ENCODE results near the gene CASQ1.

CASQ1 gene

GRCh38 chr1:160193091-160193819 lies 2.9 kb downstream of the CASQ1 start:
- H3K4me1 ChIP-seq = peaks cover 4% of the 10 kb centered on the region
- H3K27ac ChIP-seq = no peak overlapping the region
- no peak overlapping the region for H3K4me3 ChIP-seq (ENCODE audit: low read depth, low read length)
- no peaks in the 10 kb centered on the region for H3K27me3 ChIP-seq (ENCODE audit: control insufficient read depth, insufficient read depth, low read length)
- no peak overlapping the region for H3K9ac ChIP-seq
- peak overlapping the region; percentile 7 for H3K4me2 ChIP-seq (ENCODE audit: low read length)
- H3K36me3 ChIP-seq (ENCODE audit: control insufficient read depth, insufficient read depth, low read length) = no peaks in the 10 kb centered on the region
- no peaks in the 10 kb centered on the region for H3K79me2 ChIP-seq
- no peaks in the 10 kb centered on the region for H3K9me3 ChIP-seq (ENCODE audit: control insufficient read depth, low read length)
- TF ChIP-seq CTCF (IDR thresholded peaks at IDR 0.05) = peak; percentile 84
- H2AFZ ChIP-seq = peak overlapping the region; percentile 42

GRCh38 chr1:160193832-160194736 lies 3.7 kb downstream of the CASQ1 start:
- H3K27ac ChIP-seq = no peak overlapping the region
- H3K27me3 ChIP-seq (ENCODE audit: control insufficient read depth, insufficient read depth, low read length) = no peaks in the 10 kb centered on the region
- no peaks in the 10 kb centered on the region for H3K36me3 ChIP-seq (ENCODE audit: control insufficient read depth, insufficient read depth, low read length)
- H3K9ac ChIP-seq = no peak overlapping the region
- H3K4me2 ChIP-seq (ENCODE audit: low read length) = no peak overlapping the region
- no peak overlapping the region for H3K4me3 ChIP-seq (ENCODE audit: low read depth, low read length)
- H3K4me1 ChIP-seq = peaks cover 4% of the 10 kb centered on the region
- TF ChIP-seq CTCF (IDR thresholded peaks at IDR 0.05) = no peak
- H3K9me3 ChIP-seq (ENCODE audit: control insufficient read depth, low read length) = no peaks in the 10 kb centered on the region
- no peaks in the 10 kb centered on the region for H3K79me2 ChIP-seq
- no peak overlapping the region for H2AFZ ChIP-seq

GRCh38 chr1:160194737-160195059 lies 4.3 kb downstream of the CASQ1 start:
- H2AFZ ChIP-seq = no peak overlapping the region
- TF ChIP-seq CTCF (IDR thresholded peaks at IDR 0.05) = no peak
- H3K4me3 ChIP-seq (ENCODE audit: low read depth, low read length) = no peak overlapping the region
- no peak overlapping the region for H3K4me2 ChIP-seq (ENCODE audit: low read length)
- peaks cover 4% of the 10 kb centered on the region for H3K4me1 ChIP-seq
- no peaks in the 10 kb centered on the region for H3K36me3 ChIP-seq (ENCODE audit: control insufficient read depth, insufficient read depth, low read length)
- H3K9me3 ChIP-seq (ENCODE audit: control insufficient read depth, low read length) = no peaks in the 10 kb centered on the region
- no peak overlapping the region for H3K27ac ChIP-seq
- H3K9ac ChIP-seq = no peak overlapping the region
- H3K79me2 ChIP-seq = no peaks in the 10 kb centered on the region
- H3K27me3 ChIP-seq (ENCODE audit: control insufficient read depth, insufficient read depth, low read length) = no peaks in the 10 kb centered on the region

- H2AFZ ChIP-seq = no peak overlapping the region
- no peak overlapping the region for H3K27ac ChIP-seq
- no peak overlapping the region for H3K9ac ChIP-seq
- H3K4me3 ChIP-seq (ENCODE audit: low read depth, low read length) = no peak overlapping the region
- H3K79me2 ChIP-seq = no peaks in the 10 kb centered on the region
- peaks cover 4% of the 10 kb centered on the region for H3K4me1 ChIP-seq
- no peaks in the 10 kb centered on the region for H3K36me3 ChIP-seq (ENCODE audit: control insufficient read depth, insufficient read depth, low read length)
- H3K9me3 ChIP-seq (ENCODE audit: control insufficient read depth, low read length) = no peaks in the 10 kb centered on the region
- no peaks in the 10 kb centered on the region for H3K27me3 ChIP-seq (ENCODE audit: control insufficient read depth, insufficient read depth, low read length)
- no peak for TF ChIP-seq CTCF (IDR thresholded peaks at IDR 0.05)
- H3K4me2 ChIP-seq (ENCODE audit: low read length) = no peak overlapping the region
Measured at GRCh38 chr1:160196143-160196542, 5.8 kb downstream of the CASQ1 start.
